K562 (cell line): ENCODE results near the gene MID1IP1. TPM values are rescaled to one million over a fixed set of nuclear protein-coding genes. Genes with fewer than 3 reads are reported as not detected.
A peak's percentile ranks its signal among the peaks of the same experiment; 100 is the strongest.

Experiments used
- ATF3 ChIP-seq, 2 experiments: fragments of 450-650 bp in 1 of 2; sonication (generic) in 1 of 2; formaldehyde crosslinking in 1 of 2; IDR thresholded peaks in 1 of 2; conservative IDR thresholded peaks in 1 of 2; 2 replicates each; pipeline versions ENCODE4 v1.6.1 to v1.8.1; 2016 to 2023; ENCODE audit warnings: mild to moderate bottlenecking in 2 of 2, moderate library complexity in 2 of 2, inconsistent platforms in 1 of 2, missing genetic modification reagents in 1 of 2
- DIDO1 ChIP-seq: fragments of 450-650 bp; IDR thresholded peaks from 2 replicates; pipeline ENCODE4 v1.6.1; 2016; ENCODE audit warnings: low read depth, missing biosample characterization, missing genetic modification characterization
- EP300 ChIP-seq: IDR thresholded peaks from 2 replicates; pipeline ENCODE4 v1.6.1; 2012; ENCODE audit warnings: low read length, improper control_type of control experiment
- ETV6 ChIP-seq, 3 experiments: fragments of 150-350 bp in 1 of 3; sonication (generic) in 1 of 3; formaldehyde crosslinking in 1 of 3; IDR thresholded peaks; 2 replicates each; pipeline versions ENCODE4 v1.6.1 to v1.8.0; 2014 to 2022; ENCODE audit warnings: borderline replicate concordance in 2 of 3, low read depth in 2 of 3, antibody characterized with exemption in 1 of 3, low read length in 1 of 3, mild to moderate bottlenecking in 1 of 3, missing genetic modification reagents in 1 of 3
- FOXJ2 ChIP-seq: fragments of 200-800 bp; sonication (Bioruptor generic); IDR thresholded peaks from 2 replicates; pipeline ENCODE4 v1.6.1; 2016; ENCODE audit warnings: missing genetic modification characterization, missing compliant biosample characterization
- GATAD2A ChIP-seq: fragments of 450-650 bp; IDR thresholded peaks from 2 replicates; pipeline ENCODE4 v1.6.1; 2017
- HOMEZ ChIP-seq: fragments of 250-450 bp; sonication (Bioruptor Pico); IDR thresholded peaks from 2 replicates; pipeline ENCODE4 v1.4.0; 2020; ENCODE audit warnings: mild to moderate bottlenecking, moderate library complexity
- JUNB ChIP-seq: fragments of 450-650 bp; formaldehyde crosslinking; conservative IDR thresholded peaks from 2 replicates; pipeline ENCODE4 v1.4.0; 2020; ENCODE audit warnings: mild to moderate bottlenecking
- NFE2 ChIP-seq: IDR thresholded peaks from 2 replicates; pipeline ENCODE4 v1.6.1; 2014; ENCODE audit warnings: antibody characterized with exemption, low read depth
- RBM39 ChIP-seq: fragments of 200-400 bp; formaldehyde crosslinking; optimal IDR thresholded peaks from 2 replicates; pipeline ENCODE3; 2018; ENCODE audit warnings: low read depth, low read length
- RFX5 ChIP-seq: IDR thresholded peaks from 2 replicates; pipeline ENCODE4 v1.6.1; 2011; ENCODE audit warnings: low read depth, mild to moderate bottlenecking, improper control_type of control experiment, low read length
- SIRT6 ChIP-seq: IDR thresholded peaks from one replicate; pipeline ENCODE4 v1.6.1; 2012; ENCODE audit warnings: low read depth, mild to moderate bottlenecking, control low read depth, inconsistent platforms, low read length, moderate library complexity
- THRA ChIP-seq: fragments of 450-650 bp; IDR thresholded peaks from 2 replicates; pipeline ENCODE4 v1.6.1; 2017; ENCODE audit warnings: mild to moderate bottlenecking, moderate library complexity
- ZBTB17 ChIP-seq: fragments of 450-650 bp; formaldehyde crosslinking; IDR thresholded peaks from 2 replicates; pipeline ENCODE4 v1.4.0; 2020; ENCODE audit warnings: mild to moderate bottlenecking
- ZBTB33 ChIP-seq: sonication (generic); formaldehyde crosslinking; IDR thresholded peaks from 2 replicates; pipeline ENCODE4 v1.8.1; 2023; ENCODE audit warnings: mild to moderate bottlenecking, missing genetic modification reagents
- ZFX ChIP-seq: sonication (generic); formaldehyde crosslinking; IDR thresholded peaks from 2 replicates; pipeline ENCODE4 v1.8.0; 2022; ENCODE audit warnings: mild to moderate bottlenecking, missing genetic modification reagents, moderate library complexity
- ZNF224 ChIP-seq: sonication (generic); formaldehyde crosslinking; IDR thresholded peaks from 2 replicates; pipeline ENCODE4 v1.8.0; 2022; ENCODE audit warnings: mild to moderate bottlenecking, missing genetic modification reagents
- ZNF668 ChIP-seq: fragments of 250-450 bp; sonication (Bioruptor Pico); IDR thresholded peaks from 2 replicates; pipeline ENCODE4 v1.8.0; 2022; ENCODE audit warnings: mild to moderate bottlenecking, inconsistent platforms
- ZNF699 ChIP-seq: fragments of 250-450 bp; sonication (Bioruptor Pico); IDR thresholded peaks from 2 replicates; pipeline ENCODE4 v1.8.0; 2021; ENCODE audit warnings: mild to moderate bottlenecking, moderate library complexity; ENCODE audit not compliant: insufficient replicate concordance
- ZNF75A ChIP-seq: fragments of 450-650 bp; formaldehyde crosslinking; IDR thresholded peaks from 2 replicates; pipeline ENCODE4 v1.4.0; 2020; ENCODE audit warnings: mild to moderate bottlenecking
- ZNF79 ChIP-seq: fragments of 250-450 bp; sonication (Bioruptor Pico); IDR thresholded peaks from 2 replicates; pipeline ENCODE4 v1.4.0; 2020; ENCODE audit warnings: low read depth, mild to moderate bottlenecking, moderate library complexity
- polyA plus RNA-seq, 8 experiments: library from polyadenylated mRNA; depleted of rRNA in 4 of 8; stranded (reverse) in 5 of 8; unstranded in 3 of 8; fragments of >200 nt; fragmentation: Nextera tagmentation in 2 of 8; fragmentation: Illumina TruSeq in 1 of 8; extraction: Ambion mirVana in 2 of 8; extraction: Trizol in 1 of 8; gene quantifications; 2 replicates each; pipeline versions ENCODE4 v1.2.1 to v1.2.3, GENCODE V29; 2011 to 2014; ENCODE audit warnings: inconsistent platforms in 1 of 8, missing spikeins in 1 of 8
- total RNA-seq, 7 experiments: library from RNA; depleted of rRNA in 6 of 7; stranded (reverse); fragments of >200 nt in 6 of 7; fragmentation: Illumina TruSeq in 2 of 7; extraction: Trizol in 2 of 7; gene quantifications; 2 replicates each; pipeline versions ENCODE4 v1.2.1 to v1.2.3, GENCODE V29; 2011 to 2021; ENCODE audit warnings: low replicate concordance in 1 of 7

The MID1IP1 gene
- total and polyA plus RNA-seq, 9 of the 15 experiments (the other 6 are each of a cell fraction or from before 2014, with no cell fraction given): 0.51 to 102 (median 27.5) TPM

GRCh38 chrX:38803588-38804431 lies 2.6 kb downstream of the MID1IP1 start (continued):
- TF ChIP-seq NFE2 (no peak), SIRT6 (no peak), EP300 (peak; percentile 15; the same call in 1 of the 2 replicates), FOXJ2 (tag) (0 out of 2 replicates have a peak, but pooled peaks have one; percentile 0), ZNF224 (no peak), THRA (no peak), ZNF75A (CRISPR knock-in tag) (no peak), JUNB (CRISPR knock-in tag) (0 out of 2 replicates have a peak, but pooled peaks have one; percentile 21), RBM39 (no peak), ATF3 (IDR thresholded peaks at IDR 0.05) (peak; percentile 60), ATF3 (CRISPR knock-in tag; conservative IDR thresholded peaks at IDR 0.05) (no peak), ZFX (peak; percentile 75), ZNF668 (no peak), ZNF79 (CRISPR knock-in tag) (no peak), ZNF699 (CRISPR knock-in tag) (no peak), ZBTB17 (no peak), GATAD2A (no peak), RFX5 (no peak), ETV6 (IDR thresholded peaks at IDR 0.05; ENCODE audit: borderline replicate concordance in 1 of 2, low read depth in 2 of 2, low read length in 1 of 2) (no peak), ETV6 (CRISPR knock-in tag; IDR thresholded peaks at IDR 0.05; ENCODE audit: borderline replicate concordance) (no peak), HOMEZ (CRISPR knock-in tag) (no peak), DIDO1 (tag) (no peak), ZBTB33 (CRISPR knock-in tag) (no peak)
